Left lobe of liver (tissue), 2 donors: ENCODE measurements around the gene FGFRL1. TPM values are rescaled to one million over a fixed set of nuclear protein-coding genes. Genes with fewer than 3 reads are reported as not detected.
"Not testable (repeated sequence)": the region's sequence is repeated elsewhere in the genome, so short reads cannot be mapped to it uniquely, and the experiment has no call there.

Experiments
- ATAC-seq: fragments of 200-7000 bp; cut with Tn5 transposase; one replicate; pipeline ENCODE4 v1.9.1; 2020; ENCODE audit warnings: mild to moderate bottlenecking, moderate library complexity
- DNase-seq: peaks from one replicate; pipeline ENCODE4 v3.0.0-alpha.2; 2020; ENCODE audit warnings: low spot score
- total RNA-seq: library from RNA; stranded (reverse); gene quantifications from one replicate; pipeline ENCODE4 v1.2.1, GENCODE V29; 2021
- donor health status: DM: no; HTN: no; CAD: no; lungs with moderate emphysema.
- donor health status: DM: no; HTN: yes; CAD: no.

Gene FGFRL1
- total RNA-seq, 1 donor from 2014 or later, result 64.8 TPM

DNA sequence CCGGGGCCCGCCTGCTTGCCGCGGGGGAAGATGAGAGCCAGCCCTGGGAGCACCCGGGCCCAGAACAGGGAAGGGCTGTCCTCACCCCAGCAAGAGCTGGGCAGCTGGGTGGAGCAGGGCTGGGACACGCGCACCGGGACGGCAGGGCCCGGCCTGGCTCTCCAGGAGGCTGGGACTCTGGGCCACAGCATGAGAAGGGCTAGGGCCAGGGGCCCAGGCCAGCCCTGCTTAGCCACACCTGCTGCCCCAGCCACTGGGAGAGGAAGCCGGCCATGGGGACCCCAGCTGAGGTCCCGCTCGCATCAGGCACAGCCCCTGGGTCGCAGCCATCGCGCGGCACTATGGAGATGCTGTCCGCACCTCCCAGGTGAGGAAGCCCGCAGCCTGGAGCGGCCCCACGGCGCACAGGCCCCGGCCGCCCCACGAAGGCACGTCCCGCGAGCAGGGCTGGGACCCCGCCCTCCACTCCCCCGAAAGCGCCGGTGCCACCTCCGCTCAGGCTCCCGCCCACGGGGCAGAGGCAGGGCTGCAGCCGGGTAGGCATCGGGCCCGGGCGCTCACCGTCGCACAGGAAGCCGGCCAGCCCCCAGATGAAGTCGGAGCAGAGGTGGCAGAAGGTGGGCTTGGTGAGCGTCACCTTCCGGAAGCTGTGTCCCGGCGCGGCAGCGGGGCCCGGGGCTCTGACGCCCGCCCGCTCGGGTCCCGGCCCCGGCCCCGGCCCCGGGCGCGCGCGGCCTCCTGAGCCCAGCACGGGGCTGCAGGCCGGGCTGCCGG is 38.6 kb upstream of the FGFRL1 start:
- ATAC-seq (peak; percentile 31), DNase-seq (no peak)

DNA sequence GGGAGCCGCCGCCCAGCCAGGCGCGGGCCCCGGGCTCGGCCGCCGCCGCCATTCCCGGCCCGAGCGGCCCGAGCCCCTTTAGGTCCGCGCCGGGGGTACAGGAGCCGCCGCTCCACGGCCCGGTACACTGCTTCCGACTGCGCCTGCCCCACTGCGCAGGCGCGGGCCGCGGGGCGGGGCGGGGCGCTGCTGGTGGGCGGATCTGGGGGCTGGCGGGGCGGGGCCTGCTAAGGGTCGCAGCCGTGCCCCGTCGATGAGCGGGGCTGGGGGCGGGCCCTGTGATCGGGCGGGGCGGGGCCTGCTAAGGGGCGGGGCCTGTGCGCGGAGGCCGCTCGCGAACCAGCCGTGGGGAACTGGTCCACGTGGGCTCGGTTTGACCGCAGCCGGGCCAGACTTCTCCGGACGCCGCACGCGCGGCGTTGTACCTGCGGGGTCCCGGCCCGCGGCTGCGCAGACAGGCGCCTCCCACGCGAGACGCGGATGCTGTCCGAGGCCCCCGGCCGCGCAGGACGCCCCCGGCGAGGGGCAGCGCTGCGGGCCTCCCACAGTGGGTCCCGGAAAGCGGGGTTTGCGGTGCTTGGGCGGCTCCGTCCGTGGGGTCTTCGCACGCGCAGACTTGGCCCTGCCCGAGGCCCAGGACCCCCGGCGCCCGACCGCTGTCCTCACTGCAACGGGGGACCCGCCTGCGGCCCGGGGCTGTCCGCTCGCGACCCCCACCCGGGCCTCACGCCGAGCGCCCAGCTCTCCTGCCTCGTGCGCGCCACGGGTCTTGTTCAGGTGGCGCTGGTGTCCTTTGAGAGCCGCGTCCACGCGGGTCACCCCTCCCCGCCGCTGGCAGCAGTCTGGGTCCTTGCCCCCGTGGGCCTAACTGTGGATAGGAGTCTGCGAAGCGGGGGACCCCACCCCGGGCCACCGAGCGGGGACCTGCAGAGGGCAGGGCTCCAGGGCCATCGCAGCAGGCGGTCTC is 37.7 kb upstream of the FGFRL1 start, which contains the start of gene DGKQ:
DGKQ (minus strand) TSS at position 139 of the 967 bp plus-strand sequence; CDS start at position 52, 87 bp downstream.
- ATAC-seq (peak; percentile 96), DNase-seq (peak; percentile 93)

DNA sequence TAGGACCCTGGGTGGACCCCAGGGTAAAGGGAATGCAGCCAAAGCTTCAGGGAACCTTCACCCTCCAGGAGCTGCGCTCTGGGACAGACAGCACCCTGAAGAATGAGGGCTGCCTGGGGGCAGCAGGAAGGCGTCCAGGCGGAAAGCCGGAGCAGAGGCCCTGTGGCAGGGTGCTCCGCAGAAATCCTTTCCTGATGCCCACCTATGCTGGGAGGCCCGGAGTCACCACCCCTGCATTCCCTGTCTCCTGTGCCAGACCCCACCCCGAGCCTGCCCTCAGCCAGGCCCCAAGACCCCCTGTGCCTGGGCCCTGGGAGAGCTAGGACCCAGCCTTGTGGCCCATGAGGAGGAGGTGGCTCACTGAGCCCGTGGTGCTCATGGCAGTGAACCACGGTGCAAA is 36.8 kb upstream of the FGFRL1 start:
- ATAC-seq (no peak), DNase-seq (no peak)

DNA sequence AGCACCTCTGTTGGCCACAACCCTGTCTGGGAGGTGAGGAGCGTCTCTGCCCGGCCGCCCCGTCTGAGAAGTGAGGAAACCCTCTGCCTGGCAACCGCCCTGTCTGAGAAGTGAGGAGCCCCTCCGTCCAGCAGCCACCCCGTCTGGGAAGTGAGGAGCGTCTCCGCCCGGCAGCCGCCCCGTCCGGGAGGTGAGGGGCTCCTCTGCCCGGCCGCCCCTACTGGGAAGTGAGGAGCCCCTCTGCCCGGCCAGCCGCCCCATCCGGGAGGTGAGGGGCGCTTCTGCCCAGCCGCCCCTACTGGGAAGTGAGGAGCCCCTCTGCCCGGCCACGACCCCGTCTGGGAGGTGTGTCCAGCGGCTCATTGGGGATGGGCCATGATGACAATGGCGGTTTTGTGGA is 35.4 kb upstream of the FGFRL1 start:
- ATAC-seq, DNase-seq: not testable (repeated sequence)

DNA sequence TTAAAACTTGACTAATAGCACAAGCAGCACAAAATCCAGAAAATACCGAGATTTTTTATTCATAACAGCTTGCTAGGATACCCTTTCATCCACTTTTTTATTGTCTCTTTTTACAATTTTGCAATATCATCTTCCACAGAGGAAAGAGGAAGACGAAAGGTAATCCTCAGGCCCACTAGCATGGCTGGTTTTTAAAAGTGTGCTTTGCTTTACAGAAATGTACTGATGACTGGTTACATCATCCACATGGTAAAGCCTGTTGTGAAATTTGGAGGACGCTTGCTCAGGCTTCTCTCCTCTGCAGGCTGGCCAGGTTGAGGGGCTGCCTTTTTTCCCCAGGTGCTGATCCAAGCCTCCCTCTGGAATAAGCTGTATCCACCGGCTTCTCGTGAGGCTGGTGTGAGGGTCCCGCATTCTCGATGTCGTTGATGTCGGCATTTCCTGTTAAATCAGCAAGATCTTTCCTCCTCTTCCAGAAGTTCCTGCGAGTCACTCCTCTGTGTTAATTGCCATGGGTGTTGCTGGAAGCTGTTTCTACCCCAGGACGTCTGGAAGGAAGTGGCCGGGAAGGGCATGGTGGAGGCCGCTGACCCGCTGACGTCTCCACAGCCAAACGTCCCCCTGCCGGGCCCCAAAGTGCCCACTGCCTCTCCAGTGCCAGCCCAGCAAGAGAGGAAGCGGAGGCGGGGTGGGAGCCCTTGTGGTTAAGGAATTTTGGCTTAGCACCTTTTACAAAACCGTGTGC is 32.3 kb upstream of the FGFRL1 start:
- ATAC-seq (no peak), DNase-seq (no peak)

DNA sequence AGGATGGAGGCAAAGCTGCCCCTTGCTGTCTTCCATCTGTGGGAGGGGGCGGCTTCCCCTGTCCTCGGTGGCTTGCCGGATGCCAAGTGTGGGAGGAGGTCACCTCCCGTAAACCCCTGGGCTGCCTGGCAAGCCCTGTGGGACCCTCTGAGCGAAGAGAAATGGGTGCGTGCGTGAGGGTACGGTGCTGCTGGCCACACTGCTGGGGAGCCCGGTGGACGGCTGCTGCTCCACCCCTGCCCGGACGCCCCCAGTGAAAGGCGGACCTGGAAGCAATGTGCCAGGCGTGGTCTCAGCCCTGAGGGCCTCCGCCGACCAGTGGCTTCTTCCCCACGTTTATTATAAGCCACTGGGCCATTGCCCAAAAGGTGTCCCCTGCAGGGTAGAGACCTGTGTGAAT is 29.1 kb upstream of the FGFRL1 start:
- ATAC-seq (no peak), DNase-seq (no peak)

DNA sequence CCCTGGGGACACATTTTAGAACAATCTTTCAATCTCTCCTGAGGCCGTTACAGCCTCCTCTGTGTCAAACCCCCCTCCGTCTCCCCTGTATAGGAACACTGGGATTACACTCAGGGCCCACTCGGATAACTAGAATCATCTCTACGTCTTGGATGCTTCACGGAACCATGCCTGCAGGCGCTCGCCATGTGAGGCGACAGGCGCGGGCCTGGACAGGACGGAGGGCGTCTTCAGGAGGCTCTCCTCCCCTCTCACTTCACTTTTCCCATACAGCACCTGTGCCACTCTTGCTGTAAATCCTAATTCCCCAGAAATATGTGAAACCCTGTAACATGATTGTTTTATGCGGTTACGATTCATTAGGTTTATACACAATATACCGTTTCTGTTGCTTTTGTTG is 28.6 kb upstream of the FGFRL1 start:
- DNase-seq (no peak), ATAC-seq (no peak)

DNA sequence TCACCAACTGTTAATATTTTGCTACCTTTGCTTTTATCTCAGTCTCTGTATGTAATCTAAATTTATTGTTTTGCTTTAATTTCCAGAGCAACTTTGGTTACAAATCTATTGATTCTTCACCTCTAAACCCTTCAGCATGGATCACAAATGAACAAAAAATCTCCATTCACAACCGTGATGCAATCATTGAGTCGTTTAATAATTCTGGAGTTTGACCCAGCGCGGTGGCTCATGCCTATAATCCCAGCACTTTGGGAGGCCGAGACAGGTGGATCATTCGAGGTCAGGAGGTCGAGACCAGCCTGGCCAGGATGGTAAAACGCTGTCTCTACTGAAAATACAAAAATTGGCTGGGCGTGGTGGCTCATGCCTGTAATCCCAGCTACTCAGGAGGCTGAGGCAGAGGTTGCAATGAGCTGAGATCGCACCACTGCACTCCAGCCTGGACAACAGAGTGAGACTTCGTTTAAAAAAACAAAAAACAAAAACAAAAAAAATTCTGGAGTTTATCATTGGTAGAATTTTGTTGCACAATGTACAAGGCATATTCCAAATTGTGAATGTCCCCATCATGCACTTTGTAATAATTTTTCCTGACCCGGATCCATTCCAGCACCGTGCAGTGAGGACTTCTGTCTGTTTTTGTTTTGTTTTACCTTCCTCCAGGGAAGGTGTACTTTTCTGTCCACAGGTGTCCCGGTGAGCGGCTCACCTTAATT is 26.9 kb upstream of the FGFRL1 start:
- ATAC-seq, result no peak
- no peak for DNase-seq

DNA sequence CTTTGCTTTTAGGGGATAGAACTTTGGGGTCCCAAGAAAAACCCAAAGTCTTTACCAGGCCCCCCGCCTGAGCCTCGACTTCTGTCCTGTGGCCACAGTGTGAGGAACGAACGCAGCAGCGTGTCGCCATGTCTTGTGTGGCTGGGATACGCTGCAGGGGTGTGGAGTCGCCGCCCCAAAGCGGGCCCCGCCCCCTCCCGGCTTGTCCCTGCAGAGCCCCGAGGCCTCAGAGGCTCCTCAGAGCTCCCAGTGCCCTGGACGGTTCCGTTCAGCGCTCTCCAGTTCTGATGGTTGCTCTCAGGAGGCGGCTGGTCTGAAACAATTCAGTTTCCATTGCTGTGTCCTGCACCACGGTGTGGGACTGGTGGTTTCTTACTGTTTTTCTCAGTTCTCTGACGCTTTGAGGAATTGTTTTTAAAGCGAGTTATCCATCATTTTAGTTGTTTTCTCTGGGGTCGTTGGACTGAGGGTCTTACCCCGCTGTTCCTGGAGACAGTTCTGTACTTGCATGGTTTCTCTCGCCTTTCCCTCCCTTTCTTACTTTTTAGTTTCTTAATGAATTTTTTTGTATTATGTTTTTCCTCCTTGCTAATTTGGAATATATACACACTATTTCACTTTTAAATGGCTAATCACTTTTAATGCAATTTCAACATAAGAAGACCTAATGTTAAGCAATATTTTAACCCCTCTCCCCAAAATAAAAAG is 26.1 kb upstream of the FGFRL1 start:
- DNase-seq (peak; percentile 89), ATAC-seq (peak; percentile 61)

DNA sequence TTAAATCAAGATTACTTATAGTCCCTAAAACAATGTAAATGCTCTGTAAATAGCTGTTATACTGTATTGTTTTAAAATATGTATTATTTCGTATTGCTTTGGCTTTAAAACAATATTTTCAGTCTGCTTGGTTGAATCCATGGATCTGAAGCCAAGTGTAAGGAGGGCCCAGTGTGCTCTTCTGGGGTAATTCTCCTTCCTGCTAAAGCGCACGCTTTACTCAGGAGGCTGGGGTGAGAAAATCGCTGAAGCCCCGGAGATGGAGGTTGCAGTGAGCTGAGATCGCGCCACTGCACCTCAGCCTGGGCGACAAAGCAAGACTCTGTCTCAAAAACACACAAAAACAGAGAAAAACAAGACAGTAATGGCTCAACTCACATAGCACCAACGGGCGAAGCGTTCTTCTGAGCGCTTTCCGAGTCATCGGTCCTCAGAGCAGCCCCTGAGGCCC is 25.0 kb upstream of the FGFRL1 start:
- no peak for DNase-seq
- peak; percentile 0 for ATAC-seq

DNA sequence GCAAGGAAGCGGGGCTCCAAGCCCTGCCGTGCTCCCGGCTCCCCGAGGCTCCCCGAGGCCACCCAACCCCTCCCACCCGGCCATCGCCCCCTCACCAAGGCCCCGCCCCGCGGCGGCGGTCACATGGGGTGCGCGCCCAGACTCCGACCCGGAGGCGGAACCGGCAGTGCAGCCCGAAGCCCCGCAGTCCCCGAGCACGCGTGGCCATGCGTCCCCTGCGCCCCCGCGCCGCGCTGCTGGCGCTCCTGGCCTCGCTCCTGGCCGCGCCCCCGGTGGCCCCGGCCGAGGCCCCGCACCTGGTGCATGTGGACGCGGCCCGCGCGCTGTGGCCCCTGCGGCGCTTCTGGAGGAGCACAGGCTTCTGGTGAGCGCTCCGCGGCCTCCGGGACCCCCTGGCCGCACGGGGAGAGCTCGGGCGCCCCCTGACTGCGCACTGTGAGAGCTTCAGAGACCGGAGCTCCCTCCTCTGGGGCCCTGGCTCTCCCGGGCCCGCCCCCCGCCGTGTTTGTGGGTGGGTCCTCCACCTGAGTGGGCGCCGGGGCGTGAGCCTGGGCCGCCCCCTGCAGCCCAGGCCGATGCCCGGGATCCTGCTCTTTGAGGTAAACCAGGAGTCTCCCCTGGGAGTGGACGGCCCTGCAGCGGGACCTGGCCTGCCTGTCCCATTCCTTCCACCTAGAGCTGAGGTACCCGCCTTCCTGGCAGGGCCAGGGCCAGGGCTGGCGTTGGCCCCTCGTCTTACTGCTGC is 24.4 kb upstream of the FGFRL1 start, which contains the start of gene IDUA:
IDUA (plus strand) TSS at position 166 of the 745 bp plus-strand sequence; CDS start at position 207, 41 bp downstream.
- peak; percentile 71 for ATAC-seq
- peak; percentile 92 for DNase-seq

DNA sequence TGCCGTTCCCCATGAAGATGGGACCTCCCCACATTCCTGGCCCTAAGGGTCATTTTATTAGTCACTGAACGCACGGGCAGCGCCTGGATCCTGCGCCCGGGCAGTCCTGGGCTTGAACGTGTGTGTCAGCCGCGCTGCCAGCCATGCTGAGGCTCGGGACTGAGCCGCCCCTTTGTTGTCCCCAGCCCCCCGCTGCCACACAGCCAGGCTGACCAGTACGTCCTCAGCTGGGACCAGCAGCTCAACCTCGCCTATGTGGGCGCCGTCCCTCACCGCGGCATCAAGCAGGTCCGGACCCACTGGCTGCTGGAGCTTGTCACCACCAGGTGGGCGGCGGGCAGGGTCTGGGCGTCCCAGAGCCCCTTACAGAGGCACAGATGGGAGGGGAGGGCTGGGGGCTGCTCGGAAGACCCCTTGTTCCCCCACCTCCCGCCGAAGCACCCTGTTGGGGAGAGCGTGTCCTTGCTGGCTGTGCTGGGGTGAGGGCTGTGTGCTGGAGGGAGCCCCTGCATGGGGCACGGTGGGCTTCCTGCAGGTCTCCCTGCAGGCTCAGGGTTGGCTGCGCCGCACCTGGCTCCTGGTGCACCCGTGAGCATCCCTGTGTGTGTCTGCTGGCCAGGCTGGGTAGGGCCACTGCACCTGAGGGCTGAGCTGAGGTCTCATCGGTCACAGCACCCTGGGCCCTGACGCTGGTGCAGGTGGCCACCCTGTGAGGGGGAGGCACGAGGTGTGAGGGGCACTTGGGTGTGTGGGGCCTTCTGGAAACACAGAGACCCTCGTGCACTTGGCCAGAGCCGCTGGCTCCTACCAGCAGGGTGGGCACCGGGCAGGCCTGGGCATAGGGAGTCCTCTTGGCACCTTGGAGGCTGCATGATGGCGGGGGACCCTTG is 23.6 kb upstream of the FGFRL1 start:
- peak; percentile 0 for ATAC-seq
- DNase-seq, result peak; percentile 58

DNA sequence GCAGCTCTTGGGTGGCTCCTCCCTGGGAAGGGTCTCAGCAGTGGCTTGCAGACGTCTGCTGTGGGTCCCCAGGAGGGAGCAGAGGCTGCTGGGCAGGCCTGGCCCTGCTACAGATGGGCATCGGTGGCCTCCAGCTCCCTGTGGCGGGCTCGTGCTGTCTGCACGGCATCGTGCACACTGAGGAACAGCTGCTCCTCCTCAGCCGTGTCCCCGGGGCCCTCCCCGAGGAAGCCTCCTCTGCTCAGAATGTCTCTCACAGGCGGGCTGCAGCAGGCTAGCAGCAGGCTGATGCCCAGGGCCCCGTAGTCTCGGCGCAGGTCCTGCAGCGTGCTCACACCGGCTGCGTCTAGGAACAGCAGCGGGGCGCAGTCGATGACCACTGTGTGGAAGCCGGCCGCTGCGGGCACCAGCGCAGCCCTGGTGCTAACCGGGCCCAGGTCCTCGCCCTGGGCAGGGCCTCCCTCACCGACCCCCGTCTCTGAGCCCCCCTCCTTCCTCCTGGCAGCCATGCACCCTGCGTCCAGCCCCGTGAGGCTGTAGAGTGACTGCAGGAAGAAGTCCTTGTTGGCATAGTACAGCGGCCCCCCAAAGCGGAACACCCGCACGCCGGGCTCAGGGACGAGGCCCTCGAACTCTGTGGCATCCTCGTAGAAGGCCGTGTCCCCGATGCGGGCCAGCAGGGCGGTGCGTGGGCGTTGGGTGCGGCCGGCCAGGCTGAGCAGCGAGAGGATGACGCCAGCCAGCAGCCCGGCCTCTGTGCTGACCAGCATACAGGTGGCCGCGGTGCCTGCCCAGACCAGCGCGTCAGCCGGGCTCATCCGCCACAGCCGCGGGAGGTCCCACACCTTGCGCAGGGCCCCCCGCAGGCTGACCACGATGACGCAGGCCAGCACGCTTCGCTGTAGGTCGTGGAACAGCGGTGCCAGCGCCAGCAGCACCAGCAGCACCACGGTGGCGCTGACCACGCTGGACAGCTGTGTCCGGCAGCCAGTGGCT is 22.4 kb upstream of the FGFRL1 start:
- DNase-seq, result no peak
- ATAC-seq, result no peak

DNA sequence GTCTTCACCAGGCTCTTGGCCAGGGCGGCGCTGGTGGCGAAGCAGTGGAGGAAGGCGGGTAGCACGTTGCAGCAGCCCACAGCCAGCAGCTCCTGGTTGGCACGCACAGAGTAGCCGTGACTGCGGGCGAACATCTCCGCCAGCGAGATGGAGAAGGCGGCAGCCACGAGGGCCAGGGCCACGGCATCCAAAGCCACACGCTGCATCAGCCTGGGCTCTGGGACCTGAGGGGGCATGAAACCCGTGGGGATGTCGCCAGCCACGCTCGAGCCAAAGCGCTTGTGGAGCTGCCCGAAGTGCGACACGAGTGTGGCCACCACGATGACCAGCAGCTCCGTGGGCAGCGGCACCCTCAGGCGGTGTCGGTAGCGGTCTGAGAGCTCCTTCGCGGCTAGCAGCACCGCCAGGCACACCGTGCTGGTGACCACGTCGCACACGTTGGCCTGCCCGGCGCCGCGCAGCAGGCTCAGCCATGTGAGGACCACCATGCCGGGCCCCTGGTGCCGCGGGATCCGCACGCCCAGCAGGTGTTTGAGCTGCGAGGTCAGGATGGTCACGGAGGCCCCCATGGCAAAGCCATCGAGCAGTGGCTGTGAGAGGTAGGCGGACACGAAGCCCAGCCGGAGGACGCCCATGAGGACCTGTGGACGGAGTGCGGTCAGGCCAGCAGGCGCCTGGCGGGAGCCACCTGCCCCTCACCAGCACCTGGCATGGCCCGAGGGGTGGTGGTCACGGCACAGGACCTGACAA is 21.5 kb upstream of the FGFRL1 start:
- no peak for DNase-seq

DNA sequence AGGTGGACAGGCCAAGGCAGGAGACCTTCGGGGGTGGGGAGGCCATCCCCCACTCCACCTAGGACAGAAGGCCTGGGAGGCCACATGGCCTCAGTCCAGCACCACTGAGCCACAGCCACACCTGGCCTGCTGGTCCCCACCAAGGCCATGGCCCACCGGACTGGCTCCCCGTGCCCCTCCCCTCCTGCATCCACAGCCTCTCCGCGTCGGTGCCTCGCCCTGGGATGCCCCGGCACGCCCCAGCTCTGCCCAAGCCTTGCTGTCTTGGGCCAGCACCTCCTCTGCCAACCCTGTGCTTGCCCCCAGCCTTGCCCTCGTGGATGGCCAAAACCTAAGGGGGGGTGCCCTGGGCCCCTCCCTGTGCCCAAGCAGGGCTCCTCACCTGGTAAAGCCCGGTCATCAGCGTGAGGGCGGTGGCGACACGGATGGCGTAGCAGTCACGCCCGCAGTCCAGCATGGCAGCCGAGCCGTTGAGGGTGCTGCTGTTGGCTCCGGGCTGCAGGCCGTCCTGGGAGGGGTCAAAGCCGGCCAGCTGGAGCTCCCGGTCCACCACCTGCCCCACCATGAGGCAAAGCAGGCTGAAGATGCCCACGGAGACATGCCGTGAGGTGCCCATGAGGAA is 20.6 kb upstream of the FGFRL1 start:
- no peak for ATAC-seq

More for the DNA sequence above, 21.5 kb upstream of the FGFRL1 start:
- no peak for ATAC-seq

More for the DNA sequence above, 20.6 kb upstream of the FGFRL1 start:
- no peak for DNase-seq
